ENCODE data around the gene KMT2B.

- TF ChIP-seq CTCF (IDR thresholded peaks at IDR 0.05) (no peak), POLR2A (IDR thresholded peaks at IDR 0.05) (no peak)
These were observed 50.2 kb downstream of the KMT2B start for GRCh38 chr19:35768082-35768421.
